Stimulated activated CD4-positive, alpha-beta T cell treated with anti-CD3 and anti-CD28 coated beads, Interleukin-2, amount 100 ng/mL, for 48 hours (primary cell): Measurements from ENCODE around the gene C6orf136.
A peak's percentile ranks its signal among the peaks of the same experiment; 100 is the strongest.
"Not testable (repeated sequence)": the region's sequence is repeated elsewhere in the genome, so short reads cannot be mapped to it uniquely, and the experiment has no call there.

Experiments
- DNase-seq, 2 donors: peaks; one replicate each; pipeline ENCODE4 v3.0.0-alpha.2; 2020

Gene C6orf136

GRCh38 chr6:30615958-30616810, 30.7 kb upstream of the C6orf136 start:
- no peak for DNase-seq

GRCh38 chr6:30616811-30617564, 29.9 kb upstream of the C6orf136 start, which contains the start of gene PPP1R10:
Gene PPP1R10, minus strand, starts transcription at chr6:30617243. Its CDS starts 7,299 bp downstream, at chr6:30609944.
- DNase-seq: peak; percentile 95 to 97

GRCh38 chr6:30617565-30618269, 29.2 kb upstream of the C6orf136 start, which contains the start of gene MRPS18B:
Gene MRPS18B, plus strand, starts transcription at chr6:30617840. Its CDS starts 26 bp downstream, at chr6:30617866.
- DNase-seq: peak; percentile 92 to 93

GRCh38 chr6:30618270-30618797, 28.6 kb upstream of the C6orf136 start:
- no peak for DNase-seq

GRCh38 chr6:30619561-30619960, 27.4 kb upstream of the C6orf136 start:
- no peak for DNase-seq

GRCh38 chr6:30625511-30625910, 21.4 kb upstream of the C6orf136 start:
- no peak for DNase-seq

- peak; percentile 78 to 81 for DNase-seq
Observed at GRCh38 chr6:30626484-30627366, 20.2 kb upstream of the C6orf136 start, which contains the start of gene ATAT1. Gene ATAT1, plus strand, starts transcription at chr6:30626874.

GRCh38 chr6:30635834-30636233, 11.1 kb upstream of the C6orf136 start:
- DNase-seq: no peak

- no peak for DNase-seq
Observed at GRCh38 chr6:30640481-30640880, 6.5 kb upstream of the C6orf136 start.

- no peak for DNase-seq
Observed at GRCh38 chr6:30641048-30641447, 5.9 kb upstream of the C6orf136 start.

- no peak for DNase-seq
Observed at GRCh38 chr6:30643656-30644055, 3.3 kb upstream of the C6orf136 start.

GRCh38 chr6:30644769-30645168, 2.2 kb upstream of the C6orf136 start:
- no peak for DNase-seq

- no peak for DNase-seq
Observed at GRCh38 chr6:30645989-30646388, 944 bp upstream of the C6orf136 start.

GRCh38 chr6:30647242-30648116, 546 bp downstream of the C6orf136 start:
- DNase-seq: peak; percentile 68 to 73

GRCh38 chr6:30651143-30651542, 4.2 kb downstream of the C6orf136 start:
- no peak for DNase-seq

GRCh38 chr6:30654798-30655742, 8.1 kb downstream of the C6orf136 start:
- no peak for DNase-seq

GRCh38 chr6:30655743-30656094, 8.8 kb downstream of the C6orf136 start:
- DNase-seq: no peak

GRCh38 chr6:30656513-30656912, 9.6 kb downstream of the C6orf136 start:
- no peak for DNase-seq

- no peak for DNase-seq
Observed at GRCh38 chr6:30657454-30657853, 10.5 kb downstream of the C6orf136 start.

- not testable (repeated sequence) for DNase-seq
Observed at GRCh38 chr6:30657922-30658321, 11.0 kb downstream of the C6orf136 start.
